Measurements from ENCODE around the gene GLCE. TPM values are rescaled to one million over a fixed set of nuclear protein-coding genes. Genes with fewer than 3 reads are reported as not detected.

The GLCE gene
- total RNA-seq, 2 donors from 2014 or later = 16.3 to 17.2 TPM

DNA sequence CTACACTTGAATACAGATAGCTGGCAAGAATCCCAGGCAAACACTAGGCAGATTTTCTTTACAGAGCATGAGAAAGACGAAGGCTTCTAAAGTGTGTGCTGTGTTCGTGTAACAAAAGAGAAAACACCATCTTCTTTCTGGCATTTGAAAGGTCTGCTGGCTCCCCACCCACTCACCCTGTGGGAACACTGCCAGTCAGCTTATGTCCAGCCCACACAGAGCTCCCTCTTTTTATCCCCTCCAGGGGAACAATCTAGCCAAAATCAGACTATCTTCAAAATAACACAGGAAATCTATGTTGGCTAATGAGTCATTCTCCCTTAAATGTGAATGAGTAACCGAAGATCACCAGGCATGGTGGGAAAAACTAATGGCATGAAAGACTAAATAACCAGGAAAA lies 92.7 kb downstream of the GLCE start:
- TF ChIP-seq CTCF (conservative IDR thresholded peaks at IDR 0.05) = no peak
- no peak overlapping the region for H3K27ac Mint-ChIP-seq
- Histone ChIP-seq H3K36me3 (ENCODE audit: control insufficient read depth, insufficient read depth, low read length) (peaks cover 31% of the 10 kb centered on the region), H3K9ac (ENCODE audit: extremely low read depth, low read length, poor library complexity, severe bottlenecking) (no peak overlapping the region), H3K4me3 (ENCODE audit: low read length) (no peak overlapping the region), H3K9me3 (ENCODE audit: control insufficient read depth, low read length) (no peaks in the 10 kb centered on the region), H3K27ac (ENCODE audit: low read depth, low read length) (no peak overlapping the region), H3K4me1 (ENCODE audit: control insufficient read depth, insufficient read depth, low read length) (no peaks in the 10 kb centered on the region), H3K27me3 (ENCODE audit: control insufficient read depth, insufficient read depth, low read length, poor library complexity, severe bottlenecking) (no peaks in the 10 kb centered on the region)
- WGBS, 2 experiments (ENCODE audit: insufficient coverage in 1 of 2, insufficient read length in 1 of 2) = 87% methylated on average over 3 of the region's 3 CpGs; no CpG with 5 or more reads in 1 of the 2 experiments
- H3K4me1 Mint-ChIP-seq = no peaks in the 10 kb centered on the region
- no peaks in the 10 kb centered on the region for H3K9me3 Mint-ChIP-seq
- DNase-seq = no peak
- H3K36me3 Mint-ChIP-seq (ENCODE audit: low read depth) = peaks cover 5% of the 10 kb centered on the region
- no peaks in the 10 kb centered on the region for H3K27me3 Mint-ChIP-seq (ENCODE audit: insufficient read depth)
- no peak overlapping the region for H3K4me3 Mint-ChIP-seq

GRCh38 chr15:69265347-69265955 lies 105.0 kb downstream of the GLCE start:
- WGBS, 2 experiments (ENCODE audit: insufficient coverage in 1 of 2, insufficient read length in 1 of 2) = 65 to 90% methylated on average over 2 to 5 of the region's 5 CpGs
- Histone ChIP-seq H3K9me3 (ENCODE audit: control insufficient read depth, low read length) (no peaks in the 10 kb centered on the region), H3K27ac (ENCODE audit: low read depth, low read length) (no peak overlapping the region), H3K36me3 (ENCODE audit: control insufficient read depth, insufficient read depth, low read length) (peaks cover 40% of the 10 kb centered on the region), H3K4me3 (ENCODE audit: low read length) (no peak overlapping the region), H3K4me1 (ENCODE audit: control insufficient read depth, insufficient read depth, low read length) (no peaks in the 10 kb centered on the region), H3K27me3 (ENCODE audit: control insufficient read depth, insufficient read depth, low read length, poor library complexity, severe bottlenecking) (no peaks in the 10 kb centered on the region), H3K9ac (ENCODE audit: extremely low read depth, low read length, poor library complexity, severe bottlenecking) (no peak overlapping the region)
- Mint-ChIP-seq H3K27me3 (ENCODE audit: insufficient read depth) (no peaks in the 10 kb centered on the region), H3K36me3 (ENCODE audit: low read depth) (peaks cover 2% of the 10 kb centered on the region), H3K9me3 (no peaks in the 10 kb centered on the region), H3K4me1 (no peaks in the 10 kb centered on the region), H3K27ac (no peak overlapping the region), H3K4me3 (no peak overlapping the region)
- peak; percentile 83 for TF ChIP-seq CTCF (conservative IDR thresholded peaks at IDR 0.05)
- DNase-seq = no peak

DNA sequence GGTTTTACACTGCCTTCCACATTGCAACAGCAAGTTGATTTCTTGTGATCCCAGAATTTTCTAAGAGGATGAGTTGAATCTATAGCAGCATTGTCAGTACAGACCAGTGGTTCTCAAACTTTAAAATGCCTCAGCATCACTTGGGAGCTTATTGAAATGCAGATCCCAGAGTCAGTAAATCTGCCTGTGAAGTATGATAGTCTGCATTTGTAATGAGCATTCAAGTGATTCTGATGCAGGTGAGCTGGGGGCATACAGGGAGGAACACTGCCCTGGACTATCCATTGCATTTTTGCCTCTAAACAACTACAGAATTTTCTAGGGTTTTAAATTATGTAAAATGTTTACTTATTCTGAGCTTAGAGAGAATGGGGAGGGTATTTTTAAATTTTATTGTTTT lies 110.8 kb downstream of the GLCE start:
- H3K27ac ChIP-seq (ENCODE audit: low read depth, low read length) = no peak overlapping the region
- no peaks in the 10 kb centered on the region for H3K27me3 ChIP-seq (ENCODE audit: control insufficient read depth, insufficient read depth, low read length, poor library complexity, severe bottlenecking)
- peaks cover 35% of the 10 kb centered on the region for H3K4me1 Mint-ChIP-seq
- H3K9ac ChIP-seq (ENCODE audit: extremely low read depth, low read length, poor library complexity, severe bottlenecking) = no peak overlapping the region
- H3K4me1 ChIP-seq (ENCODE audit: control insufficient read depth, insufficient read depth, low read length) = peaks cover 11% of the 10 kb centered on the region
- no peak overlapping the region for H3K27ac Mint-ChIP-seq
- no peaks in the 10 kb centered on the region for H3K9me3 Mint-ChIP-seq
- no peaks in the 10 kb centered on the region for H3K9me3 ChIP-seq (ENCODE audit: control insufficient read depth, low read length)
- peaks cover 21% of the 10 kb centered on the region for H3K36me3 ChIP-seq (ENCODE audit: control insufficient read depth, insufficient read depth, low read length)
- TF ChIP-seq CTCF (conservative IDR thresholded peaks at IDR 0.05) = no peak
- DNase-seq = no peak
- no peaks in the 10 kb centered on the region for H3K36me3 Mint-ChIP-seq (ENCODE audit: low read depth)
- no peaks in the 10 kb centered on the region for H3K27me3 Mint-ChIP-seq (ENCODE audit: insufficient read depth)
- no peak overlapping the region for H3K4me3 Mint-ChIP-seq
- H3K4me3 ChIP-seq (ENCODE audit: low read length) = no peak overlapping the region

Measured in endodermal cell (in vitro differentiated cells).